Measurements from ENCODE around the gene CDY2A.
"Not testable (repeated sequence)": the region's sequence is repeated elsewhere in the genome, so short reads cannot be mapped to it uniquely, and the experiment has no call there.

Gene CDY2A, protein sequence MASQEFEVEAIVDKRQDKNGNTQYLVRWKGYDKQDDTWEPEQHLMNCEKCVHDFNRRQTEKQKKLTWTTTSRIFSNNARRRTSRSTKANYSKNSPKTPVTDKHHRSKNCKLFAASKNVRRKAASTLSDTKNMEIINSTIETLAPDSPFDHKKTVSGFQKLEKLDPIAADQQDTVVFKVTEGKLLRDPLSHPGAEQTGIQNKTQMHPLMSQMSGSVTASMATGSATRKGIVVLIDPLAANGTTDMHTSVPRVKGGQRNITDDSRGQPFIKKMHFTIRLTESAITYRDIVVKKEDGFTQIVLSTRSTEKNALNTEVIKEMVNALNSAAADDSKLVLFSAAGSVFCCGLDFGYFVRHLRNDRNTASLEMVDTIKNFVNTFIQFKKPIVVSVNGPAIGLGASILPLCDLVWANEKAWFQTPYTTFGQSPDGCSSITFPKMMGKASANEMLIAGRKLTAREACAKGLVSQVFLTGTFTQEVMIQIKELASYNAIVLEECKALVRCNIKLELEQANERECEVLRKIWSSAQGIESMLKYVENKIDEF

DNA sequence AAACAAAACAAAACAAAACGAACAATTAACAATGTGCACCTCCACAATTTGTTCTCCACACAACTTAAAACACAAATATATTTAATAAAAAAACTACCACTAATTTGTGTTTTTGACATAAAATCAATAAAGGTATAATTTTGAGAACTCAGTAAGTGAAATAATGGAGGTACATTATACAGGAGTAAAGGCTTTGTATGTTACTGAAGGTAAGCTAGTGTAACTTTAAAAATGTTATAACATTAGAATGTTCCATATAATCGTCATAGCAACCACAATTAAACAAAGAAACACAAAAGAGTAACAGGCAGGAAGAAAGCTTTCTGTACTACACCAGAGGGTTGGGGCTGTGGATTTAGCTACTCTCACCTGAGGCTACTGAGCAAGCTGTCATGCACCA is at the start of gene CDY2A:
CDY2A (plus strand) TSS at position 301 of the 400 bp plus-strand sequence. CDS start 328 bp downstream, outside the sequence.
- not testable (repeated sequence) for DNase-seq (ENCODE audit: low read depth)

DNA sequence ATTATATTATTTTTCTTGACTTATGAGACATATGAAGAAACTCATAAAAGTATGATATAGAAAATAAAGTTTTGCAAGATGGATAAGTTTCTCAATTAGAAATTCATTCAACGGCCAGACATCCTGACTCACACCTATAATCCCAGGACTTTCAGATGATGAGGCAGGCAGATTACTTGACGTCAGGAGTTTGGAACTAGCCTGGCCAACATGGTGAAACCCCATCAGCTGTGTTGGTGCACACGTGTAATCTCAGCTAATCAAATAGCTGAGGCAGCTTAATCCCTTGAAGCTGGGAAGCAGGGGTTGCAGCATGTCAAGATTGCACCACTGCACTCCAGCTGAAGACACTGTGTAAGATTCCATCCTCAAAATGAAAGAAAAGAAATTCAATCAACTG is 28.0 kb upstream of the CDY2A start:
- not testable (repeated sequence) for DNase-seq (ENCODE audit: low read depth)

DNA sequence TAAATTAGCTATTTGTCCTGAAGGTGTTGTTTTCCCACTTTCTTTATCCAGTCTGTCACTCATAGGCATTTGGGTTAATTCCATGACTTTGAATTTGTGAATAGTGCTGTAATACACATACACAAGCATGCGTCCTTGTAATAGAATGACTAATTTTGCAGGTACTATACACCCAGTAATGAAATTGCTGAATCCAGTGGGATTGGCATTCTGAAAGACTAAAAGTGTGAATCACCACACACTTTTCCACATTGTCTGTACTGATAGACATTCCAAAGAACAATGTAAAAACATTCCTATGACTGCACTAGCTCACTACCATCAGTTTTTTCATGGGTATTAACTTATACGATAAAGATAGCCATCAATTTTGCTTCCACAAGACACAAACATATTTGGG is 27.3 kb upstream of the CDY2A start:
- DNase-seq (ENCODE audit: low read depth) = not testable (repeated sequence)

DNA sequence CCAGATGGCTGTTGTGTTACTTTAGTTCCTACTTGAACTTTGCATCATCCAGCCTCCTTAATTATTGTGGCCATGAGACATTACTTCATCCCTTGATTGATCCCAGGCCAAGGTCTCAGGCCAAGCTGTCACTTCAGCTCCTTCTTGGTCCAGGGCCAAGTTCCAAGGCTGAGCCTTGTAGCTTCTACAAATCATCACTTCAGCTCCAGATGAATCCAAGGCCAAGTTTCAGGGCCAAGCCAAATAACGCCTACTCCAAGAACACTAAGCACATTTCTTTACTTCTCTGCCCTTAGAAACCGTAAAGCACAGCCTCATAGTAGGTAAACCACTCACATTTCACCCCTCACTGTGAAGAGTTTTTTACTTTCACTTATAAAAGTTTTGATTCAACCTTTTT is 1.7 kb upstream of the CDY2A start:
- not testable (repeated sequence) for DNase-seq (ENCODE audit: low read depth)

DNA sequence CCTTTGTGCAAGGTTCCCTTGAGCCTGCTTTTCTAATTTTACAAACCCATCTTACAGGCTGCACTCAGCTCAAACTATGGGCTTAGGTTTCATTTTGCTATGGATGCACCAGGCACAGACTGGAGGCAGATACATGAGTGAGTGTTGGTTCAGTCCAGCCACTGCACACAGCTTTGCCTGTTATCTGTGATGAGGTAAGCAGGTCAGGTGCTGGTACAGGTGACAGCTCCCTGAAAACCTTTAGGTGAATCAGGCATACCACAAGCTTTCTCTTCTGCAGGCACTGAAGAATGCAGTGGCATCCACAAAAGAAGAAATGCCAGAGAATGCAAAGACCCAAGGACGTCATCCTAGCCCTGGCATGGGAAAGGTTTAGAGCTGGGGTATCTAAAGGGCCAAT is 3.3 kb downstream of the CDY2A start:
- DNase-seq (ENCODE audit: low read depth) = not testable (repeated sequence)

DNA sequence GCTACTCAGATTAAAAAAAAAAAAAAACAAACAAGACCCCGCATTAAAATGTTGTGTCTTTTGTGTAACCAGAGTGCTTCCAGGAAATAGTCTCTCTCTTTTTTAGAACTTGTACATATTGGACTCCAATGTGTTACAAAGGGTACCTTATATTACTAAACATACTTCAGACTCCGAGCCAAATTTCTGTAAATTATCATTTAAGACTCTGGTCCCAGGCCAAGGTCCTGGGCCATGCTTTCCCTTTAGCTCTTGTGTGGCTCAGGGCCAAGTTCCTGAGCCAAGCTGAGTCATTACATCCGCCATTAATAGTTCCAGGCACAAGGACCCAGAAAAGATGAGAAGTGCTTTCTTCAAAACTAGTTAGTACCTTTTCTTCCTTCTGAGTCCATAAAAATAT is 4.6 kb downstream of the CDY2A start:
- not testable (repeated sequence) for DNase-seq (ENCODE audit: low read depth)

DNA sequence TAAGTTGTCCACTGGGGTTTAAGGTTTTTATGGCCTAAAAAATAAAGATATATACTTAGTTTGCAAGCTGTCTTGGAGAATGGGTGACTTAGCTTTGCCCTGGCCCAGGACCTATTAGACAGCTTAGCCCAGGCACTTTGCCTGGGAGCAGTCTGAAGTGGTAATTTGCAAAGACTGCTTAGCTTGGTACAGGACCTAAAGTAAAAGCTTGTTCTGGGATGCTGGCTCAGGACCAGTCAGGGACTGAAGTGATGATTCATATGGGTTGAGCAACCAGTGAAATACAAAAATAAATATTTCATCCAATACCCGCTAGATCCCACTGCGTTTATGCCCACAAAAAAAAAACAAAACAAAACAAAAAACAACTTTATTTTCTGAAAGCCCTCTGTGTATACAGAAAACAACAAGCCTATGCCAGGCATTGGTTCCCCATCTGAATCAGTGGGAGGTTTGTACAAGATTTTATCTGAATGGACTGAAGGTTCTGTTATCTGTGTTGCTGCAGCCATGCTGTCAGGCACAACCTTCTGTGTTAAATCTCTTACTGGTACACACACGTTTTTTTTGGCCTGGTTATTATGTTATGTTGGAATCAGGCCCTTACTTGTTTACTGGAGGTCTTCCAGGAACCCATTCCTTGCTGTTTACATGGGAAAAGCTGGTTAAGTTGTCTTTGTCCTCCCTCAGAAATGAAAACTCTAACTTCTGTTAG is 8.7 kb downstream of the CDY2A start:
- DNase-seq (ENCODE audit: low read depth) = not testable (repeated sequence)

DNA sequence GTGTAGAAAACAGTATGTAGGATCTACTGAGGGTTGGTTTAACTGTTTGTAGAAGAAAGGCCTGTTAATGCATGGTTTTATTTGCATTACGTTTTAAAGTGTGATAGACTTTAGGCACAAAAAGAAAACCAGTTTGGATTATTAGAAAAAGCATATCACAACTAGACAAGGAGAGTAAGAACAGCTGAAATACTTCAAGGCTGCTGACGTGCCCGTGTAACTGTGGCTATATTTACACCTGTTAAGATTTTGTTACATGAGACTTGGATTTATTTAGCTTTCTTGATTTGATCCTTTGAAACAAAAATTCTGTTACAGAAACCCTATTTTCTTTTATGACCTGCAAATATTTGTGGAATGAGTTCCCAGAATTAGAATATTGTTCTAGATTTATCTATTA is 9.3 kb downstream of the CDY2A start:
- DNase-seq (ENCODE audit: low read depth) = not testable (repeated sequence)

DNA sequence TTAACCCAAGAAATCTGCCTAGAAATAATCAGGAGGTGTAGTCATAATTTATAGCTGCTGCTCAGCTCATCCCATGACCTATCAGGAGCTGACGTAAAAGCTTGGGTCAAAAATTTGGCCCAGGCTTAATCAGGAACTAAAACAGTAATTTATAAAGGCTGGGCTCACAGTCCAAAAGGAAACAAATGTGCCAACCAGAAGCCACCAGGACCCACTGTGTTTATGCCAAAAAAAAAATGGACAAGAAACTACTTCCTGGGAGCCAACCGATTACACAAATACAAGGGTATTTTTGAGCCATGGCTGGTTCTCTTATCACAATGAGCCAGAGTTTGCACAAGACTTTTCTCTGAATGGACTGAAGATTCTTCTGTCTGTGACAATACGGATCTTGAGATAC is 19.4 kb downstream of the CDY2A start:
- DNase-seq (ENCODE audit: low read depth) = not testable (repeated sequence)

DNA sequence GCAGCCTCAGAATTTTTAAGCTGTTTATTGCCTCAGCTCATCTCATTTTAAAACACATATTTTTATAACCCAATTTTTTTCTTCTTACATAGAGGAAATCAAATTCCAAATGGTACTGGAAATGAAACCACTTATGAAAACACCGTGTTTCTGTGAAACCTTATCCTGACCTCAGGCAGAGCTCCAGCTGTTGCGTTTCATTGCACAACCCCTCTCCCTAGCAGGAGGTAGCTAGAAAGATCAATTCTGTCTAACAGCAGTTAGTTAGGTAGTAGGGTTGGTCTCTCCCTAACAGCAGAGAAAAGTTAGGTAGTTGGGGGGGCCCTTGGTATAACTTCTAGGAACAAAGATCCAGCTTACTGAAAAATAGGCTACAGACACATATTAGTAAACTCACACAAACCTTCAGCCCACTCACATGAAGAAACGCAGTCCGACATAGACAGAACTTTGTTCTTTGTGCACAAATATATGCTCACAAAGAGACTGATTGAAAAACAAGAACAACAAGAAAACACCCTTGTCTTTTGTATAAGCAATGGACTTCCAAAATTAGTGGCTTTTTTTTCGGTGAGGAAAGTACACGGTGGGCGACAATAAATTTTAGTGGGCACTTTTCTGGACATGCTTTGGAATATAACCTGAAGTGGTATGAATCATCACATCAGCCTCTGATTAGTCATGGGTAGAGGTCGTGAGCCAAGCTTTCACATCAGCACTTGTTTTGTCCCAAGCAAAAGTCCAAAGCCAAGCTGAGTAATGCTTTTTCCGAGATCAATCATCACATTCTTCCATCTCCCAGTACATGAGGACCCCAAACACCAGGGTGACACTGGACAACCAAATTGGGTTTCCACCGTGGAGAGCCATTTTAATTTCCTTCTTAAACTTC is 22.8 kb downstream of the CDY2A start:
- not testable (repeated sequence) for DNase-seq (ENCODE audit: low read depth)

DNA sequence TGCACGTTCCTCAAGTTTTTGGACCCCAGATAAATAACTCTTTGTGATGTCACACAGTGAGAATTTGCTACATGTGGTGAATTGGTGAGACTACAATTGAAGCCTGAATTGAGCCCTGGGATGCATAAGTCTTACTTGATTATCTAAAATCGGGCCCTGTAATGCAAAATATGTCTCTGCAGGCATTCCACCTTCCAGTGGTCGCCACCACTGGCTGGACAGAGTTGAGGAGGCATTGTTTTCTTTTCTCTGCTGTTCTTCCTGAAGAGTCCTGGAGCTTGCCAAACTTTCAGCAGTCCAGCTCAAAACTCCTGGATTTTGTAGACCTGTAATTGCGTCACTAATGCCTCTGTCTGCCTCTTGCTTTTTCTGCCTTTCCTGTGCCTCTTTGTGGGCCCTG is 23.5 kb downstream of the CDY2A start:
- not testable (repeated sequence) for DNase-seq (ENCODE audit: low read depth)

DNA sequence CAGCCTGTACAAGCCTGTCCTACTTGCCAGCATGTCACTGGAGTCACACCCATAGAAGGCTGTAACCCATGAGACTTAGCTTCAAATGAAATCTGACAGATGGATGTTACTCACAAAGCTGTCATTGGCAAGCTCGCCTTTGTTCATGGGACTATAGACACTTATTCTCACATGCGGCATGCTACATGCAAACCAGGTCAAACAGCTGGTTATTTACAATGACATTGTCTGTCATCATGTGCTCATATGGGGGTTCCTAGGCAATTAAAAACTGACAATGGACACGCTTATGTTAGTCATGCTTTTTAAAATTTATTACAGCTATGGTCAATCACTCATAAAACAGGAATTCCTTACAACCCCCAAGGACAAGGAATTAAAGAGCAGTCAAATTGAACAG is 30.9 kb downstream of the CDY2A start:
- DNase-seq (ENCODE audit: low read depth) = not testable (repeated sequence)

DNA sequence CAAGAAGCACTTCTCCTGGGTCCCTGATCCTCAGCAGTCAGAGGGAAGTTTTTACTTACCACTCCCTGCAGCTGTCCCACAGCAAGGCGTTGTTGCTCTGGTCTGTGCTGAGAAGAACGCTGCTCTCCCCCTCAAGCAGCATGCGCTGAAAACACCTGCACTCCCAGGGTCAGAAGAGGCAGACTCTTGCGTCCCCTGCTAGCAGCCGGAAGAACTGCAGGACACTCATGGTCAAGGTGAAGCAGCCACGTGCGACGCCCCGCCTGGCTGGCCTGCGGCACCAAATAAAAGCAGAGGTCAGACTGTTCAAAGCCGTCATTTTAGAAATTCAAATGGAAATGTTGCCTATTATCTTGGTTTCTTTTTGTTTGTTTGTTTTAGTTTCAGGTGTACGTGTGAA is 47.9 kb downstream of the CDY2A start:
- not testable (repeated sequence) for DNase-seq (ENCODE audit: low read depth)

Measured in stimulated activated CD8-positive, alpha-beta memory T cell treated with anti-CD3 and anti-CD28 coated beads, Interleukin-15, amount 100 ng/mL, for 1 hour (primary cell).